HG02642 (cell line): ENCODE measurements around the gene ITGA3.

Experiments used
- ATAC-seq: cut with Tn5 transposase; IDR thresholded peaks from one replicate; pipeline ENCODE4 v1.9.1; 2021; ENCODE audit warnings: mild to moderate bottlenecking; ENCODE audit not compliant: unreplicated experiment, poor library complexity

ITGA3 gene

GRCh38 chr17:50055426-50056216 lies at the start of gene ITGA3:
Gene ITGA3 (plus strand): TSS chr17:50056110. CDS start chr17:50056440, 330 bp downstream.
- peak; percentile 40 for ATAC-seq

DNA sequence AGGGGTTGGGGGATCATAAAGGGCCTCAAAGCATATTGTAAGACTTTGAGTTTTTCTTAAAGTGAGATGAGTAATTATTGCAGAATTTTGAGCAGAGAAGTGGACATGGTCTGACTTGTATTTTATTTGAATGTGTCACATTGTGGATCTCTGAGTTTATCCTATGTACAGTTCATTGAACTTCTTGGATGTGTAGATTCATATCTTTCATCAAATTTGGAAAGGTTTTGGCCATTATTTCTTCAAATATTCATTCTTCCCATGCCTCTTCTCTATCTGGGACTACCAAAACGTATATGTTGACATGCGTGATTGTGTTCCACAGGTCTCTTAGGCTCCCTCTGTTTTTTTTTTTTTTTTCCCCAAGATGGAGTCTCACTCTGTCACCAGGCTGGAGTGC lies 46.6 kb upstream of the ITGA3 start:
- no peak for ATAC-seq

GRCh38 chr17:50013079-50013478 lies 42.8 kb upstream of the ITGA3 start:
- ATAC-seq = no peak

DNA sequence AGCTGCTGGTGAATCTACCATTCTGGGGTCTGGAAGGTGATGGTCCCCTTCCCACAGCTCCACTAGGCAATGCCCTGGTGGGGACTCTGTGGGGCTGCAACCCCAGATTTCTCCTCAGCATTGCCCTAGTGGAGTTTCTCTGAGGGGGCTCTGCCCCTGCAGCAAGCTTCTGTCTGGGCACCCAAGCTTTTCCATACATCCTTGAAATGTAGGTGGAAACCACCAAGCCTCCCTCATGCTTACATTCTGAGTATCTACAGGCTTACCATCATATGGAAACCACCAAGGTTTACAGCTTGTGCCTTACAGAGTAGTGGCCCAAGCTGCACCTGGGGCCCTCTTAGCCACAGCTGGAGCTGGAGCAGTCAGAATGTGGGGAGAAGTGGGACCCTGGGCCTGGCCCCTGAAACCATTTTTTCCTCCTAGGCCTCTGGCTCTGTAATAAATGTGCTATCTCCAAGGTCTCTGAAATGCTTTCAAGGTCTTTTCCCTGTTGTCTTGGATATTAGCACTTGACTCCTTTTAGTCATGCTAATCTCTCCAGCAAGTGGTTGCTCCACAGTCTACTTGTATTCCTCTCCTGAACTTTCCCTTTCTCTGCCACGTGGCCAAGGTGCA lies 41.3 kb upstream of the ITGA3 start:
- ATAC-seq = no peak

DNA sequence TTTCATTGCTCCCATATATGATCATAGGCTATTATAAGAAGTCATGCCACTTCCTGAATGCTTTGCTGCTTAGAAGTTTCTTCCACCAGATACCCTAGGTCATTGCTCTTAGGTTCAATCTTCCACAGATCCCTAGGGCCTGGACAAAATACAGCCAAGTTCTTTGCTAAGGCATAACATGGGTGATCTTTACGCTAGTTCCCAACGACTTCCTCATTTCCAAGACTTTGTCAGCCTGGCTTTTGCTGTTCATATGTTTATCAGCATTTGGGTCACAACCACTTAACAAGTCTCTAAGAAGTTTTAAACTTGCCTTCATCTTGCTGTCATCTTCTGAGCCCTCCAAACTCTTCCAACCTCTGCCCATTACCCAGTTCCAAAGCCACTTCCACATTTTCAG lies 40.8 kb upstream of the ITGA3 start:
- ATAC-seq = no peak

DNA sequence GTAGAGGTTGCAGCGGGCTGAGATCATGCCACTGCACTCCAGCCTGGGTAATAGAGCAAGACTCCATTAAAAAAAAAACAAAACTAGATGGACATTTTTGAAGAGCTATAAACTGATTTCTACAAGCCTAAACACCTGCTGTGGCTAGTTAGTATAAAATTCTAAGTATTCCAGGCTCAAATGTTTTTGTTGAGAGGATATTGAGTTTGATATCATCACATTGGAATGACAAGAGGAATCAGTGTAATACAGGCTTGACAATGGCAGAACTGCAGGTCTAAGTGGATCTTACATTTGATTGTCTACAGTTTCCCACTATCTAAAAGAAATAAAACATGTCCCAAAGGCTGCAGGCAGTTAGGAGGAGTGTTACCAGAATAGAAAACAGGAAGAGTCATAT lies 37.0 kb upstream of the ITGA3 start:
- ATAC-seq = no peak

DNA sequence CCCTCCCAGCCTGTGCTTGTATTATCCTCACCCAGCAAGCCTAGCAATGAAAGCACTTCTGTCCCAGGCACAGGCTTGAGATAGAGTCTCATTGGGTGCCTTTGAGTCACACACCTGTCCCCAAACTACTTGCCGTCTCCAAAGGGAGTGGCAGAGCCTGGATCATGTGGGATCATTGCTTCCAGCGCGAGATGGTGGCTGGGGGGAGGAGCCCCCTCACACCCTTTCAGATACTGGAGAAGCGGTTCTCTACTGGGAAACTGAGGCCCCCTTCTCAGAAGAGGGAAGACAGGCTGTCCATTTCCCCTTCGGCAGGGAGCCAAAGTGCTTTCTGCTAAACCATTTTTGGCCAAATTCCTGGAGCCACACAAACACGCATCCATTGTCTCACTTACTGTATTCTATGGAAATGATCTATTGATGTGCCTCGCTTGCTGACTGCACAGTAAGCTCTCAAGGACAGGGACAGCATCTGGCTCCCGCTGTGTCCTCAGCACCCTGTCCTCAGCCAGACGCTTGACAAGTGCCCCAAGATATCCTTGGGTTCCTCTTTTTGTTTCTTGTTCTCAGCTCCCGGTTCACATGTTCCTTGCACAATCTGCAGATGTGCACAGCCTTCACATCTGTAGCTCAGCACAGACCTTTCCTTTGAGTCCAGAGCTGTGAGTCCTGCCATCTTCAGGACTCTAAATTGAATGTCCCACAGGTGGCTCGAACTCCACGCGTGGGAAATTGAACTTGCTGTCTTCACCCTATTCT lies 34.9 kb upstream of the ITGA3 start:
- ATAC-seq = no peak

DNA sequence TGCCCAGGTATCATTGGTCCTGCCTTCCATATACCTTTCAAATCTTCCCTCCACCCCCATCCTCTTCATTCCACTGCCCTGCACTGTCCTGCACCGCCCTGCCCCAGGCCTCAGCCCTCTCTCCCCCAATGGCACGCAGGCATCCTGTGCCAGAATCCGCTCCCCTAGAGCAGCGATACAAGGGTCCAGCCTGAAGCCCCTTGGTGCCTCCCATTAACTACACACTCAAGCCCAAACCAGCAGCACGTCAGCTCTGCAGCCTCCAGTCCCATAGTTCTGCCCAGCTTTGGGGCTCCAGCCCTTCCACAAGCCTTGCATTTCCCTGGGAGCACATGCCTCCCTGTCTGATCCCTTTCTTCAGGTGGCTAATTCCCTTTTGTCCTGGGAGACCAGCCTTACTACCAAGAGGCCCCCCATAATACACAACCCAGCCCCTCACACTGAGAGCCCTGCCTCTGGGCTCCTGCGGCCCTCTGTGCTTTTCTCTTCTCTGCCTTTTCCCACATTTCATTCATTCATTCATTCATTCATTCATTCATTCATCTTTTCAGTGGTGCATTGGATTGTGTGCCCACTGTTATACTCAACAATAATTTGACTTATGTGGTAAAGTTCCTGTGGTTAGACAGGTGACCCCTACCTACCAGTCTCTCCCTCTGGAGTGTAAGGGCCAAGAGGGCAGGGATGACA lies 34.1 kb upstream of the ITGA3 start:
- no peak for ATAC-seq

DNA sequence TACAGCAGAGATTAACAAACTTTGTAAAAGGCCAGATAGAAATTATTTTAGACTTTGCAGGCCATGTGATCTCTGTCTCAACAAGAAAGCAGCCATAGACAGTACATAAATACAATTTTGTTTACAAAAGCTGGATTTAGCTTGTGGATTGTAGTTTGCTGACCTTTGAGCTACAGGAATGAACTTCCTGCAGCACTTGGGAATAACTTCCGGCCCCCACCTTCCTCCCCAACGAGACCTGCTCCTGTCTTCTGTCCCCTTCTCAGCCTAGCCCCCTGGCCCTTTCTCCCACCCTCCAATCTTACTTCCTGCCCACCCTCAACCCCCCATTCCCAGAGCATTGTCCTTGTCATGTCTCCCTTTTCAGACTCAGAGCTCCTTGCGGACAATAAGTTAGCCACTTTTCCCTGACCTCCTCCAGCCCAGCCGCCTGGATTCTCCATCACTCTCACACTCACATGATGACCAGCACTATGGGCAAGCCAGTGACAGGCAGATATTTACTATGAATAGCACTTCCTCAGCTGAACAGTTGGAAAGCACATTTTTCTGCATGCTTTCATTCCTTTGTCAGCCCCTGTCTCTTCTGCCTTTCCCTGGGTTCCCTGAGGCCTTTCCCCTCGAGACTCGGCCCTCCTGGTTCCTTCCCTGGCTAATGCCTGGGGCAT lies 33.3 kb upstream of the ITGA3 start:
- no peak for ATAC-seq

DNA sequence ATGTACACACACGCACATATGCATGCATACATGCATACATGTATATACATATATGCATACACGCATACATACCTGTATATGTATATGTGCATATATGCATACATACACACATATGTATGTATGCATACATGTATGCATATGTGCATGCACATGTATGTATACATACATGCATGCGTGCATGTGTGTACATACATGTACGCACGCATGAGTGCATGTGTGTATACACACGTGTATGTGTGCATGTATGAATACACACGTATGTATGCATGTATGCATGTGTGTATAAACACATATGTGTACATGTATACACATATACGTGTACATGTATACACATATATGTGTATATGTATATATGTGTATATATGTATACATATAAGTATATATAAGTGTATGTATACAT lies 32.4 kb upstream of the ITGA3 start:
- no peak for ATAC-seq

DNA sequence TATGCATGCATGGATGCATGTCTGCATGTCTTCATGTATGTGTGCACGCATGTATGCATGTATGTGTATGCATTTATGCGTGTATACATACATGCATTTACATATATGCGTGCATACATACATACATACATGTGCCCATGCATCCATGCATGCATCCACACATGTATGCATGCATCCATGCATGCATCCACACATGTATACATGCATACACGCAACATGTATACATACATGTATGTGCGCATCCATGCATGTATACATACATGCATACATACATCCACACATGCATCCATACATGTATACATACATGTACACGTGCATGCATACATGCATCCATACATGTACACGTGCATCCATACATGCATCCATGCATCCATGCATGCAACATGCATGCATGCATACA lies 31.1 kb upstream of the ITGA3 start:
- no peak for ATAC-seq

- ATAC-seq = no peak
Measured at GRCh38 chr17:50026046-50026675, 29.7 kb upstream of the ITGA3 start.

GRCh38 chr17:50026837-50027171 lies 29.1 kb upstream of the ITGA3 start:
- ATAC-seq = no peak

- ATAC-seq = no peak
Measured at GRCh38 chr17:50027172-50027880, 28.6 kb upstream of the ITGA3 start.

GRCh38 chr17:50027881-50028735 lies 27.8 kb upstream of the ITGA3 start:
- ATAC-seq = no peak

DNA sequence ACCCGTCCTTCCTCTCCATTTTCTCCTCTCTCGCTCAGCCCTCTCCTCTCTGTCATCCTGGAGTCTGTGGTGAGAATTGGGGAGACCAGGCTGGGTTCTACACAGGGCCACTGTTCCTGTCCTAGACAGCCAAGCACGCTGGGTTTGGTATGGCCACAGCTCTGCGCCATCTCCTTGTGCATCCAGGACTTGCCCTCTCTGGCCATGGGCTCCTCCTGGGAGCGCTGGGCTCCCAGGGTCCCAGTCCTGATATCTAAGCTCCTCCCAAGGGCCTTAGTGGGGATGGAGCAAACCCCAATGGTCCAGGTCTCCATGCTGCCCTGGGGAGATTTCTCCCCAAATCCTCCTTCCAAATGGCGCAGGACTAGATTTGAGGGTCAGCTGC lies 27.2 kb upstream of the ITGA3 start:
- ATAC-seq = no peak

GRCh38 chr17:50029185-50029584 lies 26.7 kb upstream of the ITGA3 start:
- no peak for ATAC-seq

DNA sequence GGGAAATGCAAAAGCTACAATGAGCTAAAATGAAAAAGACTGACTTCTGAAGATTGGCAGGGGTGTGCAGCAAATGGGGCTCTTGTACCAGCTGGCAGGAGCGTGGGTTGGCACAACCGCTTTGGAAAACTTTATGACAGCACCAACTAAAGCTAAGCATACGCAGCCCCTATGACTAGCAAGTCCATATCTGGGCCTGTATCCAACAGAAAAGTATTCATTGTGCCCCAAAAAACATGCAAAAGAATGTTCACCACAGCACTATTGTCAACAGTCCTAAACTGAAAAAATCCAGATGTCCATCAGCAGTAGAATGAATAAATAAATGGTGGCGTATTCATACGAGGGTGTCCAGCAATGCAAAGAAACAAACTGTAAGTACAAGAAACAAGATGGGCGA lies 22.6 kb upstream of the ITGA3 start:
- ATAC-seq = no peak
